CD4-positive, alpha-beta T cell treated with Interleukin-12 subunit alpha and Interleukin-12 subunit beta, for 1 hour (primary cell): ENCODE measurements around the gene TCP1.
"Not testable (repeated sequence)": the region's sequence is repeated elsewhere in the genome, so short reads cannot be mapped to it uniquely, and the experiment has no call there.

Source experiments
- DNase-seq: peaks from one replicate; pipeline ENCODE4 v3.0.0-alpha.2; 2020

The TCP1 gene

DNA sequence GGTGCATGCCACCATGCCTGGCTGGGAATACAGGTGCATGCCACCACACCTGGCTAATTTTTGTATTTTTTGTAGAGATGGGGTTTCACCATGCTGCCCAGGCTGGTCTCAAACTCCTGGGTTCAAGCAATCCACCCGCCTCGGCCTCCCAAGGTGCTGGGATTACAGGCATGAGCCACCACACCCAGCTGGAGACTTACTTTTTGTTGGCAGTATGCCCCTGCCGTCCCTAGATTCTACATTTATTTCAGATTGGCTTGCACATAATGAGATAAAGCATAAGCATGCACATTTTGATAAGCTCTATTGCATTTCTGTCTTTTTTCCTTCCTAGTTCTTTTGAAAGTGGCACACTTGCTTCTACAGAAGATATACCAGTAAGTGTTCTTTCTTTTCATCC, 27.4 kb upstream of the TCP1 start:
- not testable (repeated sequence) for DNase-seq

DNA sequence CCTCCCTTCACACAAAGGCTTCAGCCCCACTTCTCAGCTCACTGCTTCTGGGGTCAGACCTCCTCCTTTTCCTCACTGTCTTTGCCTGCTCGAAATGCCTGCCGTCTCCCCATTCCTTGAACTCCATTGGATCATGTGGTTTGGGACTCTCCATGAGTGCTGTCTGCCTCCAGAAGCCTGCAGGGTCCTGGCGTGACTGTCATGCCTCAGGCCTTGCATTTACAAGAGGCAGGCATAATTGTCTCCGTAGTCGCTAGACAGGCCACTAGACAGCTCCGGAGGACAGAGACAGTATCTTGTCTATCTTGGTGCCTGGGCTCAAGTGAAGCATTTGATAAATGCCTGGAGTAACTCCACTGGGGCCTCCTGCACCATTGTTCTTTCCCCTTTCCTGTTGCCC, 26.0 kb upstream of the TCP1 start:
- no peak for DNase-seq

DNA sequence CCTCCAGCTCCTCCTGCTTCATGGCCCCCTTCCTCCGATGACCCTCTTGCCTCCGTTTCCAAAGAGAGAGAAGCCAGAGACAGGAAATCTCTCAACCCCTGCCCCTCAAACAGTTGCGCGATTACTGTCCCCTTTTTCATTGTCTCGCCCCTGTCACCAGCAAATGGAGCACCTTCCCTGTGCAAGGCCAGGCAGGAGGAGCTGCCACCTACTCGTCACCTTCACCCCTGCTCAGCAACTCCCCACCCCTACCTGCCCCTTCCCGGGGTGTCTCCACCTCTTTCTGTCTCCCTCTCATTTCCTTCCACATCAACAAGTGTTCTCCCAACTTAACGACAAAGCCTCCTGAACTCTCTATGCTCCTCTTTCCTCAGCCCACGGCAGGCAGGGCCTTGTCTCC, 24.4 kb upstream of the TCP1 start:
- DNase-seq = no peak

- no peak for DNase-seq
Measured at GRCh38 chr6:159809149-159809548, 19.7 kb upstream of the TCP1 start.

DNA sequence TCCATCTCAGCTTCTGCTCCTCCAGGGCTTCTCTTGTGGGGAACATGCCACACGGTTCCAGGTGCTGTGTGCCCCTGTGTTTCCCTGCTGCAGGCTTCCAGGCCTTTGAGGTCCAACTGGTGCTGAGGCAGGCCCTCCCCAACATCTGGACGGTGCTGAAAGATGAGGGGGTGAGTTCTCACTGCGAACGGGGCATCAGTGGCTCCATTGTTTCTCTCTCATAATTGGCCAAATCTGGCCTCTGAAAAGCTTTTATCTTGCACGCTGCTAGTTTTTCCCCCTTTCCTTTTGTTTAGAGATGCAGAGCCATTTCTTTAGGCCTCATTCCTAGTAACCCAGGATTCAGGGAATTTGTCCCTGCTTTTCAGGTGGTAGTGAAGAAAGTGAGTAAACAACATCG, 19.2 kb upstream of the TCP1 start:
- no peak for DNase-seq

DNA sequence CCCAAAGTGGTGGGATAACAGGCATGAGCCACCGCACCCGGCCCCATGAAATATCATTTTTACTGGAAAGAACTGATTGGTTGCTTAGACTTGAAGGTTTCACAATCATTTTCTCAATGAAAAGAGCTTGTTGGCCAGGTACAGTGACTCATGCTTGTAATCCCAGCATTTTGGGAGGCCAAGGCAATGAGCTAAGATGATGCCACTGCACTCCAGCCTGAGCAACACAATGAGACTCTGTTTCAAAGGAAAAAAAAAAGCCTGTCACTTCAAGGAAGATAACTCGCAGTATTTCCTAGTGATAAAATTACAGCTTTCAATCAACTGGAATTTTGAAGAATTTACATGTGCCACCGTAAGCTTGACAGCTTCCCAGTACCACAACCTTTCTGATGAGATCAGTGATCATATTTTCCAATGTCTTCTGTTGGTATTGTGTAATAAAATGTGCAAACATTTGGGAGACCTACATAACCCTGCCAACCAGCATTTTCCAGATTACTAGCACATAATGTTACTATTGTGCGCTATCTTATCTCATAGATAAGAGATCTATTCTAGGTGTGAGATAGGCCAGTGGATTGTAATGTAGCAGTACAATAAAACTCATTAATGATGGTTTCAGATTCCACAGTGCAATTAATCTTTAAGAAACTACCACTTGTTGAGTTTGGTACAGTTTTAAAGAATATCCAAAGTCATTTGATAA, 17.9 kb upstream of the TCP1 start:
- DNase-seq = no peak

- DNase-seq = no peak
Measured at GRCh38 chr6:159806021-159806458, 16.6 kb upstream of the TCP1 start.

DNA sequence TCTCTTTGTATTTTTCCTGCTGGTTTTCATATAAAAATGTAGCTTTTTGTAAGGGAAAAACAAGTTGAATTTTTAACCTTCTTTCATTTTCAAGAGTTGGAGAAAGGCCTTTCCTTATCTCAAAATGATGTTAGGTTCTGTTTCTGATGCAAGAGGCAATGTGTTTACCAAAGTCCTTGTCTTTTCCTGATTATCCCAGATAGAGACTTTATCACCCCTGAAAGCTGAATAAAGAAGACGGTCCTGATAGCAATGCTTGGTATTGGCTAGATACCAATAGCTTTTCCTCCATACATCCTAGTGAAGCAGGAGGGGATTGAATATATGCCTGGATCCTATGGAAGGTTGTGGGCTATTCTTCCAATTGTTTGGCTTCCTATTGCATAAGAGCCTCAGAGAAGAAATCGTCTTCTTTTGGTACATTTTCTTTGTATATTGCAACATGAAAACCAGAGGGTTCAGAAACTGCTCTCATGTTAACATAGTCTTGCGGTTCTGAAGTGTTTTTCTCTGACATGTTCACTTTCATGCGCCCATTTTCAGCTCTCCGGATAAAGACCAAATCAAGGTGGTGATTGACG, 16.1 kb upstream of the TCP1 start:
- no peak for DNase-seq

DNA sequence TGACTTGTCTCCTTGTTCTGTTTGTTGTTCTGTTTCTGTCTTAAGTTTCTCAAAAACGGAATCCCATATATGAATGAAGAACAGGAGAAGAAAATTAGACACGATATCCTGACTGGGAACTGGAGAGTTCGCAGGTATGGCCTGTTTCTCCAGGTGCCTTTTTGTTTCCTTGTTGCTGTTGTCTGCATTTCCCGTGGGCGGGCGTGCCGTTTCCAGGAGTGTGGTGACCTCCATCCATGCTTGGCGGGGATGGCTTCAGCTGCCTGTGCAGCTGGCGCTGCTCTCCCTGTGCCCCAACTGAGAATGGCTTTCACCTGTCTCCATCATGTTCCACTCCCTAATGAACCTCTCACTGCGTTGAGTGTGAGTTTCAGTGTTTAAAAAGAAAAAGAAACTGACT, 15.1 kb upstream of the TCP1 start:
- no peak for DNase-seq

DNA sequence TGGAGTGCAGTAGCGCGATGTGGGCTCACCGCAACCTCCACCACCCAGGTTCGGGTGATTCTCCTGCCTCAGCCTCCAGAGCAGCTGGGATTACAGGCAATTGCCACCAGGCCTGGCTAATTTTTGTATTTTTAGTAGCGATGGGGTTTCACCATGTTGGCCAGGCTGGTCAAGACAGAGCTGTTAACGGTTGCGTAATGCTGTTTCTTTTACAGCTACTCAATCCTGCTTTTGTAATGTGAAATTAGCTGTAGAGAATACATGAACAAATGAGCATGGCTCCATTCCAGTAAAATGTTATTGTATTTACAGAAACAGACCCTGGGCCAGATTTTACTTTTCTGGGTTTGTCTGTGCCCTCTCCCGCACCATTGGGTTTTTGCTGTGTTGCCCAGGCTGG, 12.5 kb upstream of the TCP1 start:
- no peak for DNase-seq

- no peak for DNase-seq
Measured at GRCh38 chr6:159800141-159800865, 10.9 kb upstream of the TCP1 start, which contains the start of gene PNLDC1. Gene PNLDC1, plus strand, starts transcription at chr6:159800276. Its CDS starts 32 bp downstream, at chr6:159800308.

DNA sequence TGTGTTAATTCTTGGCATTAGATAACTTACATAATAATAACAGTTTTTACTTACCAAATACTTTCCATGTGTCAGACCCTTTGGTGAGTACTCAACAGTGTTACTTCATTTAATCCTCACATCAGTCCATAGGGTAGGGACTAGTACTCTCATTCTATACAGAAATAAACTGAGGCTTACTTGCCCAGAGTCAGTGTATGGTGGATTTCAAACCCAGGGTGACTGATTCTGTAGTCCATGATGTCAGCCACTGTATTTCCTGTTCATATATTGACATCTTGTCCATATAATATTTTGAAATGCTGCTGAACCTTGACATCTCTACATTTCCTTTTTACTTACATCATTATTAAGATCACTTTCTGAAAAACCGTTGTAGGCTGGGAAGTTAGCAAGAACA, 8.2 kb upstream of the TCP1 start:
- DNase-seq = no peak

GRCh38 chr6:159794976-159795375, 5.6 kb upstream of the TCP1 start:
- not testable (repeated sequence) for DNase-seq

DNA sequence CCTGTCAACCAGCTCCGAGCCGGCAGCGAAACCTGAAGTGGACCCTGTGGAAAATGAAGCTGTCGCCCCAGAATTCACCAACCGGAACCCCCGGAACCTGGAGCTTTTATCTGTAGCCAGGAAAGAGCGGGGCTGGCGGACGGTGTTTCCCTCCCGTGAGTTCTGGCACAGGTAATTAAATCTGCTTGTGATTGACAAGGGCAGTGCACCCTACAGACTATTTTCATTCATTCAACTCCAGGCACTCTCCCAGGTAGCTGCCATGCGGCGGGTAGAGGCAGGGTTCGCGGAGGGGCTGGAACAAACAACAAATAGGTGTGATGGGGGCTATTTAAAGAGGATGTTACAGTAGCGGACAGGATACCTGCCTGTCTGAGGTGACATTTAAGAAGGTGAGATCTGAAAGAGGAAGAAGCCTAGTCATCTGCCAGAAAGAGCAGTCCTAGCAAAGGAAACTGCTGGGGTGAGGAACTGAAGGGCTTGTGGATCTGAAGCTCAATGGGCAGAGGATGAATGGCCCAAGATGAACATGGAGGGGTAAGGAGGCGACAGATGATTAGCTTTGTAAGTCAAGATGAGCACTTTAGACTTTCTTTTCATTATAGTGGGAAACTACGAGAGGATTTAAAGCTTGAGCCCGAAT, 1.7 kb upstream of the TCP1 start:
- DNase-seq = no peak

GRCh38 chr6:159790149-159790955, 950 bp upstream of the TCP1 start, which contains the start of gene MRPL18:
Gene MRPL18, plus strand, starts transcription at chr6:159790467. Its CDS starts 121 bp downstream, at chr6:159790588.
- peak; percentile 90 for DNase-seq

- peak; percentile 29 for DNase-seq
Measured at GRCh38 chr6:159788753-159789376, 537 bp downstream of the TCP1 start.

GRCh38 chr6:159788276-159788675, 1.1 kb downstream of the TCP1 start:
- DNase-seq = peak; percentile 19

GRCh38 chr6:159778542-159779103, 10.8 kb downstream of the TCP1 start:
- no peak for DNase-seq

- no peak for DNase-seq
Measured at GRCh38 chr6:159778131-159778530, 11.3 kb downstream of the TCP1 start.

DNA sequence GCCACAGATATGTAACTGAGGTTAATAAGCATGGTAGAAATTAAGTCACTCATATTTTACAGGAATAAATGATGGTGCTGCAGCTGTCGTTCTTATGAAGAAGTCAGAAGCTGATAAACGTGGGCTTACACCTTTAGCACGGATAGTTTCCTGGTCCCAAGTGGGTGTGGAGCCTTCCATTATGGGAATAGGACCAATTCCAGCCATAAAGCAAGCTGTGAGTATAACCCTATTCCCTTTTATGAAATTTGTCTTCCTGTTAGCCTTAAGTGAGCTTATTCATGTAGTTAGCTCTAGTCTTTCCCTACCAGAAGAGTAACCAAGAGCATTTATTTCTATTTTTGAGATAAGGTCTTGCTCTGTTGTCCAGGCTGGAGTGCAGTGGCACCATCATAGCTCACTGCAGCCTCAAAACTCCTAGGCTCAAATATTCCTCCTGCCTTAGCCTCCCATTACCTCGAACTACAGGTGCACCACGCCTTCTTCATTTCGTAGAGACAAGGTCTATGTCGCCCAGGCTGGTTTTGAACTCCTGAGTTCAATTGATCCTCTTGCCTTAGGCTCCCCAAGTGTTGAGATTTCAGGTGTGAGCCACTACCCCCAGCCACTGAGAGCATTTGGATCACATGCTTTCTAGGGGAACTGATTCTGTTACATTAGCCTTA, 12.0 kb downstream of the TCP1 start:
- no peak for DNase-seq

GRCh38 chr6:159772196-159772595, 17.2 kb downstream of the TCP1 start:
- no peak for DNase-seq
